Memory B cell (primary cell): ENCODE measurements around the gene LYAR.

Experiments used
- ATAC-seq: fragments of 150-1000 bp; cut with Tn5 transposase; 2 replicates; pipeline ENCODE4 v1.10.0; 2021; ENCODE audit warnings: low read depth, mild to moderate bottlenecking, moderate library complexity
- DNase-seq, 2 donors: peaks; one replicate each; pipeline ENCODE4 v3.0.0; 2022; ENCODE audit warnings: low spot score in 2 of 2
- H3K27ac Mint-ChIP-seq: one replicate; pipeline ENCODE4 v1.8.0; 2022; ENCODE audit warnings: mild to moderate bottlenecking, moderate library complexity, mixed read lengths
- H3K27me3 Mint-ChIP-seq: one replicate; pipeline ENCODE4 v1.8.0; 2022; ENCODE audit warnings: mixed read lengths
- H3K36me3 Mint-ChIP-seq: one replicate; pipeline ENCODE4 v1.8.0; 2022; ENCODE audit warnings: mild to moderate bottlenecking, mixed read lengths
- H3K4me1 Mint-ChIP-seq: one replicate; pipeline ENCODE4 v1.8.0; 2022; ENCODE audit warnings: mixed read lengths
- H3K4me3 Mint-ChIP-seq: one replicate; pipeline ENCODE4 v1.8.0; 2022; ENCODE audit warnings: mild to moderate bottlenecking, moderate library complexity, mixed read lengths
- H3K9me3 Mint-ChIP-seq: one replicate; pipeline ENCODE4 v1.8.0; 2022; ENCODE audit warnings: mixed read lengths

LYAR gene

GRCh38 chr4:4228356-4228668 is 61.6 kb downstream of the LYAR start:
- Mint-ChIP-seq H3K9me3 (peaks cover 5% of the 10 kb centered on the region), H3K27me3 (peaks cover 31% of the 10 kb centered on the region), H3K4me1 (peaks cover 6% of the 10 kb centered on the region), H3K36me3 (peaks cover 5% of the 10 kb centered on the region), H3K27ac (no peak overlapping the region), H3K4me3 (no peak overlapping the region)
- ATAC-seq (no peak), DNase-seq (no peak)

- H3K27me3 Mint-ChIP-seq: peaks cover 35% of the 10 kb centered on the region
- H3K27ac Mint-ChIP-seq: no peak overlapping the region
- peaks cover 6% of the 10 kb centered on the region for H3K4me1 Mint-ChIP-seq
- no peak for ATAC-seq
- H3K4me3 Mint-ChIP-seq: no peak overlapping the region
- H3K36me3 Mint-ChIP-seq: peaks cover 5% of the 10 kb centered on the region
- DNase-seq: no peak
- peaks cover 5% of the 10 kb centered on the region for H3K9me3 Mint-ChIP-seq
Observed at GRCh38 chr4:4227510-4228355, 62.2 kb downstream of the LYAR start.

GRCh38 chr4:4226606-4227438 is 63.1 kb downstream of the LYAR start, which contains the start of gene OTOP1:
Gene OTOP1 (minus strand): TSS chr4:4226929. CDS start chr4:4226864, 65 bp downstream.
- H3K27ac Mint-ChIP-seq: no peak within 1 kb of the TSS
- peaks cover 36% of the 10 kb centered on the region for H3K27me3 Mint-ChIP-seq
- H3K4me1 Mint-ChIP-seq: peaks cover 6% of the 10 kb centered on the region
- DNase-seq: no peak
- peaks cover 5% of the 10 kb centered on the region for H3K36me3 Mint-ChIP-seq
- ATAC-seq: no peak
- peaks cover 4% of the 10 kb centered on the region for H3K9me3 Mint-ChIP-seq
- H3K4me3 Mint-ChIP-seq: no peak within 1 kb of the TSS

GRCh38 chr4:4225915-4226605 is 63.9 kb downstream of the LYAR start:
- peaks cover 5% of the 10 kb centered on the region for H3K36me3 Mint-ChIP-seq
- H3K27ac Mint-ChIP-seq: no peak overlapping the region
- ATAC-seq (no peak), DNase-seq (no peak)
- H3K9me3 Mint-ChIP-seq: peaks cover 2% of the 10 kb centered on the region
- H3K27me3 Mint-ChIP-seq: peaks cover 36% of the 10 kb centered on the region
- H3K4me3 Mint-ChIP-seq: no peak overlapping the region
- peaks cover 6% of the 10 kb centered on the region for H3K4me1 Mint-ChIP-seq
